Measurements from ENCODE around the gene SOX15. TPM values are rescaled to one million over a fixed set of nuclear protein-coding genes. Genes with fewer than 3 reads are reported as not detected.
A peak's percentile ranks its signal among the peaks of the same experiment; 100 is the strongest.

Gene SOX15
- total RNA-seq, 1 experiment from 2014 or later: not detected

DNA sequence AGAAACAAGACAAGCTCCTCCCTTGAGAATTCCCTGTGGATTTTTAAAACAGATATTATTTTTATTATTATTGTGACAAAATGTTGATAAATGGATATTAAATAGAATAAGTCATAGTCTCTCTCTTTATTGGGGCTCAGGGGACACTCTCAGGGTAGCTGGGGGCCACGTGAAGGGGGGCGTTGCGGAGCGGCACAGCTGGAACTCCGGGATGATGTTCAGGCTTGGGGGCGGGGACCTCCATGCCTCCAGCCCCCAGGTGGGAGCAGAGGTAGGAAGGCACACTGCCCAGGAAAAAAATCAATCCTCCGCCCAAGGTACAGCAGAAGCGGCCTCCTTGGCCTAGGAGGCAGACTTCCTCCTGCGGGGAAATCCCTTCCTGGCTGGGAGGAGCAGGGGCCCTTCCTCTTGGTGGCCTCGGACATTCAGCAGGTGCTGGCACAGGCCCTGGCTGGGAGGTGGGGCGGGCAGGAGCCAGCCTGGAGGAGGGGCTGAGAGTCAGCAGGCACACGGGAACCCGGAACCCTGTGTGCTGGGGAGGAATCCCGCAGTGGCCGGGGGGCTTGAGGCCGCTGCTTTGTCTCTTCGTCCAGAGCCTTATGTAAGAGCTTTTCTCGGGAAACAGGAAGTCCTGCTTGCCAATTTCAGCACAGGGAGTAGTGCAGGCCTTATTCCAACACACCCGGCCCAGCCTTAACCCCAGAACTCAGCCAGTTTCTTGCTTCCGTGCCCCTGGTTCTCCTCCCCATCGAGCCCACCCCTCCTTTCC lies 31.9 kb downstream of the SOX15 start:
- peak; percentile 55 for DNase-seq (ENCODE audit: low read depth)

DNA sequence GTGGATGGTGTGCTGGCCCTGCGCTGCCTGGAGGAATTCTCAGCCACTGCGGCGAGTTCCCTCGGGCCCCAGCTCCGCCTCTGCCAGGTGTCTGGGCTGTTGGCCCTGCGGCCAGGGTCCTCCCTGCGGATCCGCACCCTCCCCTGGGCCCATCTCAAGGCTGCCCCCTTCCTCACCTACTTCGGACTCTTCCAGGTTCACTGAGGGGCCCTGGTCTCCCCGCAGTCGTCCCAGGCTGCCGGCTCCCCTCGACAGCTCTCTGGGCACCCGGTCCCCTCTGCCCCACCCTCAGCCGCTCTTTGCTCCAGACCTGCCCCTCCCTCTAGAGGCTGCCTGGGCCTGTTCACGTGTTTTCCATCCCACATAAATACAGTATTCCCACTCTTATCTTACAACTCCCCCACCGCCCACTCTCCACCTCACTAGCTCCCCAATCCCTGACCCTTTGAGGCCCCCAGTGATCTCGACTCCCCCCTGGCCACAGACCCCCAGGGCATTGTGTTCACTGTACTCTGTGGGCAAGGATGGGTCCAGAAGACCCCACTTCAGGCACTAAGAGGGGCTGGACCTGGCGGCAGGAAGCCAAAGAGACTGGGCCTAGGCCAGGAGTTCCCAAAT lies 32.6 kb downstream of the SOX15 start:
- DNase-seq (ENCODE audit: low read depth): no peak

DNA sequence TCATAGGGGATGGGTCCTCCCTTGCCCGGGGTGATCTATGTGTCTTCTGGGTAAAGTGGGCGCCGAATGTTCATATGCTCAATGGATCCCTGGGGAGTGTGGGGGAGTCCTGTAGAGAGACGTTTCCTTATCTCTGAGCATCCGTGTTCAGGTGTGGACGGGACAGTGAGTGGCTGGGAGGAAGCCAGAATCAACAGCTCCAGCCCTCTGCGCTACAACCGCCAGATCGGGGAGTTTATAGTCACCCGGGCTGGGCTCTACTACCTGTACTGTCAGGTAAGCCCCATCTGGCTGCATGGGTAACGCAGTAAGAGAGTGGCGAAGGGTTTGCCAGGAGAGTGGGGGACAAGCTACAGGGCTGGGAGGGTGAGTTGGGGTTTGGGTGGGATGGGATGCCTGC lies 33.3 kb downstream of the SOX15 start:
- DNase-seq (ENCODE audit: low read depth): no peak

DNA sequence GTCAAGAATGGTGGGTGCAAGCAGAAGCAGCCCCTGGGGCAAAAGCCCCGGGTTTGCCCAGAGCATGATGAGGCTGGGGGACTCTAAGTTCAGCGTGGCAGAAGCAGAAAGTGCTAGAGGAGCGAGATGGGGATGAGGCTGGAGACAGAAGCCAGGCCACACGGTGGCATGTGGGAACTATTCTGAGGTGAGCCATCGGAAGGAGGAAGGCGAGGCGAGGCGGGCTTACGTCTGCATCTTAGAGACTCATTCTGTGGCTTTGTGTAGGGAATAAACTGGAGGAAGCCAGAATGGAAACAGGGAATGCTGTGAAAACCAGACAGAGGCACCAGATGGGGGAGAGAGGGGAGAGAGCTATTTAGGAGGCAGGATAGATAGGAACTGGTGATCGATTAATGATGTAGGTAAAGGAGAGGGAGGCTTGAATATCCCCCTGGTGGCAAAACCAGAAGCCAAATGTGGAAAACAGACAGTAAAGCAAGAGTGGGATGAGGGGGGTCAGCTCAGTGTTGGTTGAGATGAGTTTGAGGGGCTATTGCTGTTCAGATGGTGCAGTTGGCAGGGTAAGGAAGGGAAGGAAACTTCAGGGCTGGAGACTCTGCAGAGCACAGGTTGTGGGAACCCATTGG lies 34.5 kb downstream of the SOX15 start:
- no peak for DNase-seq (ENCODE audit: low read depth)

DNA sequence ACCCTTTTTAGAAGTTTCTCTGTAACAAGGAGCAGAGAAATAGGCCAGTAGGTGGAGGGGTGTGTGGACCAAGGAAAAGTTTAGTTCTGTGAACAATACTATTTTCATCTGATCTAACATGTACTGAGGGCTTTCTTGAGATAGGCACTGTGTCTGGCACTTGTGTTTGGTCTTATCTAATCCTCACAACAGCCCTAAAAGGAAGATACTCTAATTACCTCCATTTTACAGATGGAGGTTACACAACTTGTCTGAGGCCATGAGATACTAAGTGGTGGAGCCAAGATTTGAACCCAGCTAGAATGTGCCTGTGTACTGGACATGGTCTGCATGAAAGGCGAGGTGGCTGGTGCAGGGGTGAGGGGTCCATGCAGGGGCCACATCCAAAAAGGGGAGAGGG lies 36.5 kb downstream of the SOX15 start:
- DNase-seq (ENCODE audit: low read depth): no peak

DNA sequence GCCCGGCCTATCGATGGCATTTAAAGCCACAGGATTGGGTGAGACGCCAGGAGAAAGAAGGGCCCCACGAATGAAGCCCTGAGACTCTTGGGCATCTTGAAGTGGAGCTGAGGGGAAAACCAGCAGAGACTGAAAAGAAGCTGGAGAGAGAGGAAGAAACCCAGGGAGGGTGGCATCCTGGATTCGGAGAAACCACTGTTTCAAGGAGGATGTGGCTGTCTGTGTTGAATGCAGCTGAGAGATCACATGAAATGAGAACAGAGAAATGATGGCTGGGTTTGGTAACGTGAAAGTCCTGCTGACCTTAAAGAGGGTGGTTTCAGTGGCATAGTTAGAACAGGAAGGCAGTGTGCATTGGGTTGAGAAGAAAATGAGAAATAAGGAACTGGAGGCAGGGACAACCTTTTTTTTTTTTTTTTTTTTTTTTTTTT lies 37.3 kb downstream of the SOX15 start:
- DNase-seq (ENCODE audit: low read depth): no peak

DNA sequence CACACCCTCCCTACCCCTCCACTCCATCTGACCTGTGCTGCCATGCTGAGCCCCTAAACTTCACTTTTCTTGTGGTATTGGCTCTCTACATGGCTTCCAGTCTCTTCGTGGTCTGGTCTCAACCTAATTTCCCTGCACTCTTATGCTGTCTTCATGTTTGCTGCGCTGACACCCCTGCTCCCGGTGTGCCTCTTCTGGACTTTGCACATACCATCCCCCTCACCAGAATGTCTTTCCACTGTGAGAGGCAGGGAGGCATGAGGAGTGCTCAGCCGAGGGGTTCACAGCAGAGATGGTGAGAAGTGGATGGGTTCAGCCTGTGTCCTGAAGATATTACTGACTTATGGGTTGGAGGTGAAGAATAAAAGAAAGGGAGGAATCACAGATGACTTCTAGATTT lies 38.5 kb downstream of the SOX15 start:
- no peak for DNase-seq (ENCODE audit: low read depth)

DNA sequence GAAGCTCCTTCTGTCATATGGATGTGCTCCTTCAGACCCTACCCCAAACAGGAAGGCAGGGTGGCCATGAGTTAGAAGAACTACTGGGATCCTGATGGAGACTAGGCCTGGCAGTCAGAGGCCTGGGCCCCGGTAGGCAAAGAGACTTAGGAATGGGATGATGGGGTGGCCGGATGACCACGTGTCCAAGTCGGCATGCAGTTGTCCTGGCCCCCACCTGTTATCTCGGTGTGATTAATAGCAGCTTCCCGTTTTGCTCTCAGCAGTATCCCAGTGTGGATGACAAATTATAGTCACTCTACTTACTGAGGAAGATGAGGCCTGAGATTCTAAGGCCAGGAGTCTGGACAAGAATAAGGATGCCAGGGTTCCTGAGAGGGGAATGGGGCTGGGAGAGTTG lies 39.5 kb downstream of the SOX15 start:
- DNase-seq (ENCODE audit: low read depth): no peak

DNA sequence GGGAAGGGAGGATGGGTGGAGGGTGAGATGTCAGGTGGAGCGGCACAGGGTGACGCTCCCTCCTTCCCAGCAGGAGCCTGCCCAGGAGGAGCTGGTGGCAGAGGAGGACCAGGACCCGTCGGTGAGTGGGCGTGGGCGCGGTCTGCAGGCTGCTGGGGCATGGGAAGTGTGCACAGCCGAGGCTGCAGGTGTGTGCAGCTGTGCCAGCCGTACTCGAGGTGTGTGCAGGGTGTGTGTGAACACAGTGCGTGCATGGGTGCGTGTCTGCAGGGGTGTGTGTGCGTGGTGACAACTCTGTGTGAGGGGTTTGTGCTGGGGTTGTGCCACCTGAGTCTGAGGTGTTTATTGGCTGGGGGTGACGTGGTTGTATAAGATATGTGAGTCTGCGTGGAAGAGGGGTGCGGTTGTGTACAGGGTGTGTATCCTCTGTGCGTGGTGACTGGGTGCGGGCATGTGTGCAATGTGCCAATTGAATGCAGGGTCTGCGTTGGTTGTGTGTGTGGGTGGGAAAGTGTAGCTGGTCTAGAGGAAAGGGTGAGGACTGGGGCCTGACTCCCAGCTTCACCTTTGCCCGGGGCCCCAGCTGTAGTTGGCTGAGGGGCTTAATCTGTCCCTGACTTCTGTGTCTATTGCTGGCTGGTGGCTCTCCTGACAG lies 40.4 kb downstream of the SOX15 start:
- no peak for DNase-seq (ENCODE audit: low read depth)

DNA sequence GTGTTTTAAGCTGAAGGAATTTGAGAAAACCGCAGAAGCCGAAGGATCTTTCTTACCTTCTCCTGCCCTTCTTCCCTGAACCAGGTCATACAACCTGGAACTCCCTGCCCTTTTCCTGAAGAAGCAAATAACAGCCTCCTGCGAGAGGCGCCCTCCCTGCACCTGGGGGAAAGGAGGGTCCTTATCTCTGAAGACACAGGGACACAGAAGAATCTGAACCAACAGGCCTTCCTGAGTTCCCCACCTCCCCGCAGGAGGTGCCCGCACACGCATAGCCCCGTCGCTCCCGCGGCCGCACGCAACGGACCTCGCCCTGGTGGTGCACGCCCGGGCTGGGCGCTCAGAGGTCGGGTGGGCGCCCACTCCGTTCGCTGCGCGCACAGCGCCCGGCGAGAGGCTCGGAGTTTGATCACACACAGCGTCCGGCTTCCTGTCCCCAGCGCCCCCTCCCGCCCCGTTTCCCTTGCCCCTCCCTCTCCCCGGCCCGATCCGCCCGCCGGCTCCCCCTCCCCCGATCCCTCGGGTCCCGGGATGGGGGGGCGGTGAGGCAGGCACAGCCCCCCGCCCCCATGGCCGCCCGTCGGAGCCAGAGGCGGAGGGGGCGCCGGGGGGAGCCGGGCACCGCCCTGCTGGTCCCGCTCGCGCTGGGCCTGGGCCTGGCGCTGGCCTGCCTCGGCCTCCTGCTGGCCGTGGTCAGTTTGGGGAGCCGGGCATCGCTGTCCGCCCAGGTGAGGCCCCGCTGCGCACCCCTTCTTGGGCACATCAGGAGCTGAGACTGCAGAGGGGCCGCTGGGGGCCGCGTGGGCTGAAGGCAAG lies 41.1 kb downstream of the SOX15 start, which contains the start of gene TNFSF12:
TSS of gene TNFSF12 (plus strand) at position 474 of the 816 bp plus-strand sequence. CDS start at position 570, 96 bp downstream.
- peak; percentile 36 for DNase-seq (ENCODE audit: low read depth)

DNA sequence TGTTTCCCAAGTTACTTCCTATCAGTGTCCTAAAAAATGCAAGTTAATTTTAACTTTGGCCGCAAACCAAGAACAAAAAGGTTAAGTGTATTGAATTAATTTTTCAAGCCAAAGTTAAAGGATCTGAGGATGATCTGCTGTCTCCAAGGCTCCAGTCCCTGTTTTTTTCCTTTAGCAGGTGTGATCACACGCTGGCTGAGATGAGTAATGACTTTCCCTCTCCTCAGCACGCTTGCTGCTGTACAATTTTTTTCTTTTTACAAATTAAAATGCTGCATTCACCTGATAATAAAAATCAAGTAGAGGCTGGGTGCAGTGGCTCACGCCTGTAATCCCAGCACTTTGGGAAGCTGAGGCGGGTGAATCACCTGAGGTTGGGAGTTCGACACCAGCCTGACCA lies 45.0 kb downstream of the SOX15 start:
- DNase-seq (ENCODE audit: low read depth): no peak

DNA sequence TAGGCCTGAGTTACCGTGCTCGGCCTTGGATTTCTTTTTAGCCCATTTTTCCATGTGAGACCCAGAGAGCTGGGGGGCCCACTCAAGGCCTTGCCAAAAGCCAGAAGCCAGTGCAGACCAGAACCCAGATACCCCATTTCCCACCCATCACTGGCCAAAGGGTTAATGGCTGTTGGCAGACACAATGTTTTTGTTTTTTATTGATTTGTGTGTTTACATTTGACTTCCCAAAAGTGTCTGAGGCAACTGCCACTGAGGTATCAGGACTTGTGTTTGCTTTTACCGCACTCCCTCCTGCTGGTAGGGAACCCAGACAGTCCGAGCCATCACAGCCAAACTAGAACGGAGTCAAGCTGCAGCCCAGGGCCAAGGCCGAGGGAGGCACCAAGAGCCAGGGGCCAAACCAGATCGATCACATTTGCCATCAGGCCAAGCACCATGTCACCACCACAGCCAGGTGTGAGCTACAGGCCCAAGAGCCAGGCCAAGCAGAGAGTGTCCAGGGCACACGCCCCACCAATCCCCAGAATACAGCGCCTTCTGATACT lies 48.7 kb downstream of the SOX15 start:
- no peak for DNase-seq (ENCODE audit: low read depth)

DNA sequence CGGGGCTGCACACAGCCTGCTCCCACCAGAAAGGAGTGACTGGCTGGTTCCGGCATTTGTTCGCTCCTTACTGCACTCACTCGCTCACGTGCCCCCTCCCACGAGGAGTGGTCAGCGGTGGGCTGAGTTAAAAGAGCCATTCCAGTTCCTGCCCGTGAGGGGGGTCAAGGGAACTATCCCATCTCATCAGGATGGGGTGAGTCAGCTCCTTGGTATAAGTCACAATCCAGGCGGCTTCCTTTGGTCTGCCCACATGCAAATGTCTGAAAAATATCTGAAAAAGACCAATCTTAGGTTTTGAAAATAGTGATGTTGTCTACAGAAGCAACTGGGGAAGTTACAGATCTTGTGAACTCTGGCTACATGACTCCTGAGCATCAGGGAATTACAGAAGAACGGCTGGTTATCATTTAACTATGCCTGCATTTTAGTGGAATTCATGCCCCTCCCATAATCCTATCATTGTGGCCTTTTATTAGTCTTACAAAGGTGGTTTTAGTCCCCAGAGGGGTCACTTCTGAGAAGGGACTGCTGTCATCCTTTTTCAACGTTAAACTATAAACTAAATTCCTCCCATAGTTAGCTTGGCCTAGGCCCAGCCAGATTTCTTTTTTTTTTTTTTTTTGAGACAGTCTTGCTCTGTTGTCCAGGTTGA lies 50.9 kb downstream of the SOX15 start:
- DNase-seq (ENCODE audit: low read depth): no peak

Other genes starting within 250 kb of the SOX15 start
- gene KCTD11, start 237.9 kb downstream of the SOX15 start, total RNA-seq (2014; rRNA removed; shearing (Covaris generic)): 3.4 and 5.1 TPM in 2 replicates
- not detected in 2 replicates for gene TMEM95, start 234.9 kb downstream of the SOX15 start, total RNA-seq (2014; rRNA removed; shearing (Covaris generic))
- gene TNK1, start 209.0 kb downstream of the SOX15 start, total RNA-seq (2014; rRNA removed; shearing (Covaris generic)): 0.60 and 0.78 TPM in 2 replicates
- gene PLSCR3, start 195.6 kb downstream of the SOX15 start, total RNA-seq (2014; rRNA removed; shearing (Covaris generic)): 20.8 and 23.2 TPM in 2 replicates
- gene TMEM256, start 186.0 kb downstream of the SOX15 start, total RNA-seq (2014; rRNA removed; shearing (Covaris generic)): 177 and 229 TPM in 2 replicates
- gene NLGN2, start 182.2 kb downstream of the SOX15 start, total RNA-seq (2014; rRNA removed; shearing (Covaris generic)): 3.7 and 4.2 TPM in 2 replicates
- 0.10 TPM in 1 of 2 replicates, not detected in the other for gene SPEM1, start 169.8 kb downstream of the SOX15 start, total RNA-seq (2014; rRNA removed; shearing (Covaris generic))
- not detected in 2 replicates for gene SPEM2, start 164.5 kb downstream of the SOX15 start, total RNA-seq (2014; rRNA removed; shearing (Covaris generic))
- gene SPEM3, start 161.2 kb downstream of the SOX15 start, total RNA-seq (2014; rRNA removed; shearing (Covaris generic)): not detected in 2 replicates
- gene TMEM102, start 154.7 kb downstream of the SOX15 start, total RNA-seq (2014; rRNA removed; shearing (Covaris generic)): 2.9 and 5.5 TPM in 2 replicates
- gene FGF11, start 150.6 kb downstream of the SOX15 start, total RNA-seq (2014; rRNA removed; shearing (Covaris generic)): 2.0 and 4.1 TPM in 2 replicates
- 10.4 and 11.9 TPM in 2 replicates for gene CHRNB1, start 145.0 kb downstream of the SOX15 start, total RNA-seq (2014; rRNA removed; shearing (Covaris generic))
- 14.3 and 14.8 TPM in 2 replicates for gene ZBTB4, start 110.5 kb downstream of the SOX15 start, total RNA-seq (2014; rRNA removed; shearing (Covaris generic))
- gene SLC35G6, start 108.6 kb downstream of the SOX15 start, total RNA-seq (2014; rRNA removed; shearing (Covaris generic)): not detected in 2 replicates
- 15.4 and 22.3 TPM in 2 replicates for gene POLR2A, start 105.7 kb downstream of the SOX15 start, total RNA-seq (2014; rRNA removed; shearing (Covaris generic))
- 8.8 and 9.2 TPM in 2 replicates for gene TNFSF12, start 41.0 kb downstream of the SOX15 start, total RNA-seq (2014; rRNA removed; shearing (Covaris generic))
- gene TNFSF13, start 31.3 kb downstream of the SOX15 start, total RNA-seq (2014; rRNA removed; shearing (Covaris generic)): 0.10 and 0.60 TPM in 2 replicates
- 53.5 and 59.0 TPM in 2 replicates for gene SENP3, start 28.2 kb downstream of the SOX15 start, total RNA-seq (2014; rRNA removed; shearing (Covaris generic))
- 35.3 and 44.1 TPM in 2 replicates for gene CD68, start 10.5 kb downstream of the SOX15 start, total RNA-seq (2014; rRNA removed; shearing (Covaris generic))
- gene MPDU1, start 6.2 kb downstream of the SOX15 start, total RNA-seq (2014; rRNA removed; shearing (Covaris generic)): 166 and 211 TPM in 2 replicates
- 20.3 and 25.2 TPM in 2 replicates for gene FXR2, start 24.8 kb upstream of the SOX15 start, total RNA-seq (2014; rRNA removed; shearing (Covaris generic))
- gene SAT2, start 37.7 kb upstream of the SOX15 start, total RNA-seq (2014; rRNA removed; shearing (Covaris generic)): 17.4 and 31.2 TPM in 2 replicates
- gene SHBG, start 40.0 kb upstream of the SOX15 start, total RNA-seq (2014; rRNA removed; shearing (Covaris generic)): not detected in 2 replicates
- gene ATP1B2, start 60.8 kb upstream of the SOX15 start, total RNA-seq (2014; rRNA removed; shearing (Covaris generic)): not detected in 2 replicates
- 2.5 and 4.1 TPM in 2 replicates for gene TP53, start 97.4 kb upstream of the SOX15 start, total RNA-seq (2014; rRNA removed; shearing (Covaris generic))
- 22.5 and 25.7 TPM in 2 replicates for gene WRAP53, start 98.4 kb upstream of the SOX15 start, total RNA-seq (2014; rRNA removed; shearing (Covaris generic))
- 0.84 and 1.3 TPM in 2 replicates for gene EFNB3, start 115.1 kb upstream of the SOX15 start, total RNA-seq (2014; rRNA removed; shearing (Covaris generic))
- gene DNAH2, start 127.7 kb upstream of the SOX15 start, total RNA-seq (2014; rRNA removed; shearing (Covaris generic)): 1.8 and 3.2 TPM in 2 replicates
- 0.20 and 0.48 TPM in 2 replicates for gene KDM6B, start 244.1 kb upstream of the SOX15 start, total RNA-seq (2014; rRNA removed; shearing (Covaris generic))

All from RPMI7951 (cell line).